ENCODE results near the gene NLGN1.

Gene NLGN1

DNA sequence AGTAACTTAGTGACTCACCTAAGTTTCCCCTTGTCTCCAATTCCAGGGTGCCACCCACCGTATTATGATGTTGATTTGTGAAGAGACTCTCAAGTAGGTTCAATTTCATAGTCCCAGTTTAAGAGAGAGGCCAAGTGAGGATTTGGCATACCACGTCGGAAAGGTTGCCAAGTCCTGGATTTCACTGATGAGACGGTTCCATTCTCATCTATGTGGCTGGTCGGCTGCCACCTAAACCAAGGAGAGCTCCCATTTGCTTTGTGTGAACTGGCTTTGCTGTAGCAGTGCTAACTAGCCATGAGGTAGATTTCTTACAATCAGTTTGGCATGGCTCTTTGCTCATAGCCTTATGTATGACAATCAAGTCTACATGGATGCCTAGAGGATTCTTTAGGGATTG, 653.6 kb downstream of the NLGN1 start:
- TF ChIP-seq, protein P1, sequence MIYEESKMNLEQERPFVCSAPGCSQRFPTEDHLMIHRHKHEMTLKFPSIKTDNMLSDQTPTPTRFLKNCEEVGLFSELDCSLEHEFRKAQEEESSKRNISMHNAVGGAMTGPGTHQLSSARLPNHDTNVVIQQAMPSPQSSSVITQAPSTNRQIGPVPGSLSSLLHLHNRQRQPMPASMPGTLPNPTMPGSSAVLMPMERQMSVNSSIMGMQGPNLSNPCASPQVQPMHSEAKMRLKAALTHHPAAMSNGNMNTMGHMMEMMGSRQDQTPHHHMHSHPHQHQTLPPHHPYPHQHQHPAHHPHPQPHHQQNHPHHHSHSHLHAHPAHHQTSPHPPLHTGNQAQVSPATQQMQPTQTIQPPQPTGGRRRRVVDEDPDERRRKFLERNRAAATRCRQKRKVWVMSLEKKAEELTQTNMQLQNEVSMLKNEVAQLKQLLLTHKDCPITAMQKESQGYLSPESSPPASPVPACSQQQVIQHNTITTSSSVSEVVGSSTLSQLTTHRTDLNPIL (CRISPR knock-in tag; IDR thresholded peaks at IDR 0.05; ENCODE audit: low read depth) = no peak
- TF ChIP-seq GLIS3 (CRISPR knock-in tag; IDR thresholded peaks at IDR 0.05) = no peak
- TF ChIP-seq CSRNP3 (CRISPR knock-in tag; IDR thresholded peaks at IDR 0.05) = no peak
- TF ChIP-seq ARNTL (CRISPR knock-in tag; IDR thresholded peaks at IDR 0.05; ENCODE audit: borderline replicate concordance, low read depth) = no peak
- no peak for TF ChIP-seq CSDC2 (CRISPR knock-in tag; IDR thresholded peaks at IDR 0.05)
- TF ChIP-seq, protein P2, sequence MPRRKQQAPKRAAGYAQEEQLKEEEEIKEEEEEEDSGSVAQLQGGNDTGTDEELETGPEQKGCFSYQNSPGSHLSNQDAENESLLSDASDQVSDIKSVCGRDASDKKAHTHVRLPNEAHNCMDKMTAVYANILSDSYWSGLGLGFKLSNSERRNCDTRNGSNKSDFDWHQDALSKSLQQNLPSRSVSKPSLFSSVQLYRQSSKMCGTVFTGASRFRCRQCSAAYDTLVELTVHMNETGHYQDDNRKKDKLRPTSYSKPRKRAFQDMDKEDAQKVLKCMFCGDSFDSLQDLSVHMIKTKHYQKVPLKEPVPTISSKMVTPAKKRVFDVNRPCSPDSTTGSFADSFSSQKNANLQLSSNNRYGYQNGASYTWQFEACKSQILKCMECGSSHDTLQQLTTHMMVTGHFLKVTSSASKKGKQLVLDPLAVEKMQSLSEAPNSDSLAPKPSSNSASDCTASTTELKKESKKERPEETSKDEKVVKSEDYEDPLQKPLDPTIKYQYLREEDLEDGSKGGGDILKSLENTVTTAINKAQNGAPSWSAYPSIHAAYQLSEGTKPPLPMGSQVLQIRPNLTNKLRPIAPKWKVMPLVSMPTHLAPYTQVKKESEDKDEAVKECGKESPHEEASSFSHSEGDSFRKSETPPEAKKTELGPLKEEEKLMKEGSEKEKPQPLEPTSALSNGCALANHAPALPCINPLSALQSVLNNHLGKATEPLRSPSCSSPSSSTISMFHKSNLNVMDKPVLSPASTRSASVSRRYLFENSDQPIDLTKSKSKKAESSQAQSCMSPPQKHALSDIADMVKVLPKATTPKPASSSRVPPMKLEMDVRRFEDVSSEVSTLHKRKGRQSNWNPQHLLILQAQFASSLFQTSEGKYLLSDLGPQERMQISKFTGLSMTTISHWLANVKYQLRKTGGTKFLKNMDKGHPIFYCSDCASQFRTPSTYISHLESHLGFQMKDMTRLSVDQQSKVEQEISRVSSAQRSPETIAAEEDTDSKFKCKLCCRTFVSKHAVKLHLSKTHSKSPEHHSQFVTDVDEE (CRISPR knock-in tag; IDR thresholded peaks at IDR 0.05) = no peak
- TF ChIP-seq ZFP30 (CRISPR knock-in tag; IDR thresholded peaks at IDR 0.05) = no peak
- TF ChIP-seq ZC3H10 (CRISPR knock-in tag; IDR thresholded peaks at IDR 0.05) = no peak
- no peak for TF ChIP-seq ISL1 (CRISPR knock-in tag; IDR thresholded peaks at IDR 0.05)
- no peak for TF ChIP-seq SNAI2 (CRISPR knock-in tag; IDR thresholded peaks at IDR 0.05)
- TF ChIP-seq RARB (CRISPR knock-in tag; IDR thresholded peaks at IDR 0.05) = no peak
- no peak for TF ChIP-seq PPARA (CRISPR knock-in tag; IDR thresholded peaks at IDR 0.05; ENCODE audit: borderline replicate concordance)
- TF ChIP-seq TOX (CRISPR knock-in tag; IDR thresholded peaks at IDR 0.05; ENCODE audit: borderline replicate concordance) = no peak
- no peak for TF ChIP-seq ZNF565 (CRISPR knock-in tag; conservative IDR thresholded peaks at IDR 0.05; ENCODE audit: low read depth)
- no peak for TF ChIP-seq TCF4 (CRISPR knock-in tag; IDR thresholded peaks at IDR 0.05; ENCODE audit: borderline replicate concordance)
- TF ChIP-seq ZNF8 (CRISPR knock-in tag; IDR thresholded peaks at IDR 0.05) = no peak
- no peak for TF ChIP-seq PATZ1 (CRISPR knock-in tag; IDR thresholded peaks at IDR 0.05; ENCODE audit: borderline replicate concordance)
- TF ChIP-seq ZNF70 (CRISPR knock-in tag; IDR thresholded peaks at IDR 0.05) = no peak
- no peak for TF ChIP-seq POU6F1 (CRISPR knock-in tag; IDR thresholded peaks at IDR 0.05; ENCODE audit: borderline replicate concordance, low read depth)
- TF ChIP-seq ZFP3 (CRISPR knock-in tag; IDR thresholded peaks at IDR 0.05) = no peak
- ATAC-seq = no peak

GRCh38 chr3:174058804-174059203, 661.3 kb downstream of the NLGN1 start:
- no peak for ATAC-seq
- TF ChIP-seq CSDC2 (CRISPR knock-in tag; IDR thresholded peaks at IDR 0.05) (no peak), BACH2 (CRISPR knock-in tag; IDR thresholded peaks at IDR 0.05; ENCODE audit: borderline replicate concordance) (no peak), PATZ1 (CRISPR knock-in tag; IDR thresholded peaks at IDR 0.05; ENCODE audit: borderline replicate concordance) (no peak), ARNTL (CRISPR knock-in tag; IDR thresholded peaks at IDR 0.05; ENCODE audit: borderline replicate concordance, low read depth) (no peak), ZFP30 (CRISPR knock-in tag; IDR thresholded peaks at IDR 0.05) (no peak), ISL1 (CRISPR knock-in tag; IDR thresholded peaks at IDR 0.05) (no peak), OSR1 (CRISPR knock-in tag; IDR thresholded peaks at IDR 0.05) (no peak), ZFP3 (CRISPR knock-in tag; IDR thresholded peaks at IDR 0.05) (no peak), POU6F1 (CRISPR knock-in tag; IDR thresholded peaks at IDR 0.05; ENCODE audit: borderline replicate concordance, low read depth) (no peak), ZNF565 (CRISPR knock-in tag; conservative IDR thresholded peaks at IDR 0.05; ENCODE audit: low read depth) (no peak), ZNF8 (CRISPR knock-in tag; IDR thresholded peaks at IDR 0.05) (no peak), ESRRG (CRISPR knock-in tag; IDR thresholded peaks at IDR 0.05) (no peak), ZC3H10 (CRISPR knock-in tag; IDR thresholded peaks at IDR 0.05) (no peak), TOX (CRISPR knock-in tag; IDR thresholded peaks at IDR 0.05; ENCODE audit: borderline replicate concordance) (no peak), PPARA (CRISPR knock-in tag; IDR thresholded peaks at IDR 0.05; ENCODE audit: borderline replicate concordance) (no peak), SNAI2 (CRISPR knock-in tag; IDR thresholded peaks at IDR 0.05) (no peak)
- TF ChIP-seq, protein P1 (CRISPR knock-in tag; IDR thresholded peaks at IDR 0.05; ENCODE audit: low read depth) = no peak

Measured in SK-N-SH treated with all-trans-retinoic acid at 6 μM for 48 hours (cell line).